ENCODE data around the gene LEFTY2. TPM values are rescaled to one million over a fixed set of nuclear protein-coding genes. Genes with fewer than 3 reads are reported as not detected.
"Not testable (repeated sequence)": the region's sequence is repeated elsewhere in the genome, so short reads cannot be mapped to it uniquely, and the experiment has no call there.

Gene LEFTY2
- total RNA-seq, 1 donor from 2014 or later = 0.74 TPM

GRCh38 chr1:225891229-225891972 lies 49.6 kb downstream of the LEFTY2 start:
- Mint-ChIP-seq H3K27me3 (ENCODE audit: low read depth) (peaks cover 10% of the 10 kb centered on the region), H3K4me1 (peaks cover 3% of the 10 kb centered on the region), H3K27ac (no peak overlapping the region), H3K4me3 (no peak overlapping the region), H3K36me3 (no peaks in the 10 kb centered on the region), H3K9me3 (no peaks in the 10 kb centered on the region)
- no peak for TF ChIP-seq CTCF (IDR thresholded peaks at IDR 0.05; ENCODE audit: unreplicated experiment)
- DNase-seq (ENCODE audit: low spot score in 2 of 2, unreplicated experiment in 2 of 2) = no peak

- Mint-ChIP-seq H3K27me3 (ENCODE audit: low read depth) (peaks cover 11% of the 10 kb centered on the region), H3K36me3 (no peaks in the 10 kb centered on the region), H3K4me1 (peaks cover 3% of the 10 kb centered on the region), H3K9me3 (no peaks in the 10 kb centered on the region), H3K4me3 (no peak overlapping the region), H3K27ac (no peak overlapping the region)
- DNase-seq (ENCODE audit: low spot score in 2 of 2, unreplicated experiment in 2 of 2) = no peak
- TF ChIP-seq CTCF (IDR thresholded peaks at IDR 0.05; ENCODE audit: unreplicated experiment) = no peak
Observed at GRCh38 chr1:225890346-225891228, 50.4 kb downstream of the LEFTY2 start.

- H3K4me1 Mint-ChIP-seq = peaks cover 3% of the 10 kb centered on the region
- peaks cover 11% of the 10 kb centered on the region for H3K27me3 Mint-ChIP-seq (ENCODE audit: low read depth)
- no peak overlapping the region for H3K4me3 Mint-ChIP-seq
- no peak for DNase-seq (ENCODE audit: low spot score in 2 of 2, unreplicated experiment in 2 of 2)
- no peak for TF ChIP-seq CTCF (IDR thresholded peaks at IDR 0.05; ENCODE audit: unreplicated experiment)
- H3K9me3 Mint-ChIP-seq = no peaks in the 10 kb centered on the region
- H3K27ac Mint-ChIP-seq = no peak overlapping the region
- H3K36me3 Mint-ChIP-seq = no peaks in the 10 kb centered on the region
Observed at GRCh38 chr1:225889743-225890142, 51.3 kb downstream of the LEFTY2 start.

- H3K27ac Mint-ChIP-seq = no peak within 1 kb of the TSS
- no peak for TF ChIP-seq CTCF (IDR thresholded peaks at IDR 0.05; ENCODE audit: unreplicated experiment)
- no peaks in the 10 kb centered on the region for H3K36me3 Mint-ChIP-seq
- peaks cover 11% of the 10 kb centered on the region for H3K27me3 Mint-ChIP-seq (ENCODE audit: low read depth)
- no peak for DNase-seq (ENCODE audit: low spot score in 2 of 2, unreplicated experiment in 2 of 2)
- H3K4me3 Mint-ChIP-seq = peak within 1 kb of the TSS; percentile 46
- peaks cover 3% of the 10 kb centered on the region for H3K4me1 Mint-ChIP-seq
- no peaks in the 10 kb centered on the region for H3K9me3 Mint-ChIP-seq
Observed at GRCh38 chr1:225888898-225889601, 52.0 kb downstream of the LEFTY2 start, which contains the start of gene LEFTY1. LEFTY1 (minus strand) TSS chr1:225889146; CDS start chr1:225889066, 80 bp downstream.

- no peak overlapping the region for H3K27ac Mint-ChIP-seq
- TF ChIP-seq CTCF (IDR thresholded peaks at IDR 0.05; ENCODE audit: unreplicated experiment) = no peak
- H3K36me3 Mint-ChIP-seq = no peaks in the 10 kb centered on the region
- no peaks in the 10 kb centered on the region for H3K9me3 Mint-ChIP-seq
- H3K27me3 Mint-ChIP-seq (ENCODE audit: low read depth) = peaks cover 11% of the 10 kb centered on the region
- no peak for DNase-seq (ENCODE audit: low spot score in 2 of 2, unreplicated experiment in 2 of 2)
- peak overlapping the region; percentile 46 for H3K4me3 Mint-ChIP-seq
- peaks cover 3% of the 10 kb centered on the region for H3K4me1 Mint-ChIP-seq
Observed at GRCh38 chr1:225888289-225888897, 52.6 kb downstream of the LEFTY2 start.

GRCh38 chr1:225887554-225888288 lies 53.3 kb downstream of the LEFTY2 start:
- not testable (repeated sequence) for H3K4me1 Mint-ChIP-seq; H3K27ac Mint-ChIP-seq; H3K36me3 Mint-ChIP-seq; DNase-seq (ENCODE audit: low spot score in 2 of 2, unreplicated experiment in 2 of 2); H3K9me3 Mint-ChIP-seq
- Mint-ChIP-seq H3K27me3 (ENCODE audit: low read depth) (peaks cover 11% of the 10 kb centered on the region), H3K4me3 (peak overlapping the region; percentile 46)

All from mesothelial cell of epicardium (in vitro differentiated cells).